CD4-positive, alpha-beta T cell (primary cell): ENCODE results near the gene NR5A2. TPM values are rescaled to one million over a fixed set of nuclear protein-coding genes. Genes with fewer than 3 reads are reported as not detected.

Experiments
- ATAC-seq: fragments of 200-7000 bp; cut with Tn5 transposase; one replicate; pipeline ENCODE4 v1.10.0; 2022; ENCODE audit warnings: mild to moderate bottlenecking; ENCODE audit not compliant: poor library complexity
- CTCF ChIA-PET: fragments of 350-600 bp; sonication (Branson Sonifier 250); formaldehyde crosslinking; loops from one replicate; lab custom pipeline; 2021; ENCODE audit warnings: antibody characterized with exemption, inconsistent platforms; lab: Charles Lee
- POLR2A ChIA-PET: fragments of 350-600 bp; sonication (Branson Sonifier 250); formaldehyde crosslinking; loops from one replicate; lab custom pipeline; 2021; ENCODE audit warnings: antibody characterized with exemption, inconsistent platforms; lab: Charles Lee
- DNase-seq, 14 experiments: peaks; one replicate each; pipeline ENCODE4 v3.0.0-alpha.2; 2013 to 2020; ENCODE audit warnings: mixed read lengths in 2 of 14
- H3K27ac ChIP-seq, 2 donors: one replicate each; pipeline versions ENCODE4 v1.5.1 to v1.7.0; 2013; ENCODE audit warnings: low read length in 2 of 2, low read depth in 1 of 2, mild to moderate bottlenecking in 1 of 2
- H3K27me3 ChIP-seq, 2 experiments: 1 replicate in 1 of 2; 2 replicates in 1 of 2; pipeline versions ENCODE4 v1.6.1 to v1.7.0; 2013; ENCODE audit warnings: low read length in 2 of 2, control low read depth in 1 of 2, mild to moderate bottlenecking in 1 of 2, moderate library complexity in 1 of 2; ENCODE audit not compliant: insufficient read depth in 2 of 2, control insufficient read depth in 1 of 2
- H3K36me3 ChIP-seq: one replicate; pipeline ENCODE4 v1.6.1; 2013; ENCODE audit warnings: low read length, control low read depth; ENCODE audit not compliant: insufficient read depth
- H3K4me1 ChIP-seq: one replicate; pipeline ENCODE4 v1.6.1; 2013; ENCODE audit warnings: low read length, control low read depth; ENCODE audit not compliant: insufficient read depth
- H3K4me3 ChIP-seq: one replicate; pipeline ENCODE4 v1.5.1; 2013; ENCODE audit warnings: mild to moderate bottlenecking, low read length, moderate library complexity
- H3K9me3 ChIP-seq, 2 experiments: 1 replicate in 1 of 2; 2 replicates in 1 of 2; pipeline versions ENCODE4 v1.6.1 to v1.7.0; 2013; ENCODE audit warnings: low read length in 2 of 2, mild to moderate bottlenecking in 2 of 2, control low read depth in 1 of 2, moderate library complexity in 1 of 2; ENCODE audit not compliant: control insufficient read depth in 1 of 2, insufficient read depth in 1 of 2
- H3K27ac Mint-ChIP-seq: one replicate; pipeline ENCODE4 v1.8.0; 2020; ENCODE audit warnings: mixed read lengths
- H3K27me3 Mint-ChIP-seq: one replicate; pipeline ENCODE4 v1.8.0; 2021; ENCODE audit warnings: mixed read lengths
- H3K36me3 Mint-ChIP-seq: one replicate; pipeline ENCODE4 v1.8.0; 2021; ENCODE audit warnings: low read depth, mixed read lengths
- H3K4me1 Mint-ChIP-seq: one replicate; pipeline ENCODE4 v1.8.0; 2021; ENCODE audit warnings: low read depth, mixed read lengths
- H3K4me3 Mint-ChIP-seq: one replicate; pipeline ENCODE4 v1.8.0; 2020; ENCODE audit warnings: mild to moderate bottlenecking, mixed read lengths
- H3K9me3 Mint-ChIP-seq: one replicate; pipeline ENCODE4 v1.8.0; 2020; ENCODE audit warnings: mixed read lengths
- CTCF ChIP-seq: fragments of 200-600 bp; IDR thresholded peaks from one replicate; pipeline ENCODE4 v1.8.0; 2022; ENCODE audit warnings: antibody characterized with exemption, mild to moderate bottlenecking
- intact Hi-C, 2 experiments: fragments of 100-400 bp; cut with DNase I in 1 of 2; cut with micrococcal nuclease in 1 of 2; formaldehyde crosslinking; loops; one replicate each; pipeline versions ENCODE4 v1.15.1 to v1.9.0; 2023 to 2025; cut with DNase I, micrococcal nuclease
- total RNA-seq, 174 experiments: library from RNA in 2 of 174; stranded (reverse) in 2 of 174; gene quantifications; one replicate each; pipeline ENCODE4 v1.2.3 and lab custom pipeline; 2021 to 2026

The NR5A2 gene
- total RNA-seq, 2 experiments from 2014 or later, result not detected

- Histone ChIP-seq H3K9me3 (peaks cover 0 to 9% of the 10 kb centered on the region in 2 experiments), H3K36me3 (no peaks in the 10 kb centered on the region), H3K4me3 (no peak overlapping the region), H3K27ac (no peak overlapping the region), H3K27me3 (no peaks in the 10 kb centered on the region), H3K4me1 (peaks cover 20% of the 10 kb centered on the region)
- ChIA-PET CTCF (no interaction called here), POLR2A (interaction anchor here (3.0 kb wide), 1 partner anchor 150 kb away, joined by 18 read pairs; no protein-coding TSS in a partner anchor)
- TF ChIP-seq CTCF, result no peak
- no peaks in the 10 kb centered on the region for H3K9me3 Mint-ChIP-seq
- DNase-seq (no peak), ATAC-seq (no peak)
- H3K27ac Mint-ChIP-seq, result peak overlapping the region; percentile 84
- intact Hi-C loops, result no loop called here
- H3K4me3 Mint-ChIP-seq, result no peak overlapping the region
- H3K36me3 Mint-ChIP-seq, result no peaks in the 10 kb centered on the region
- H3K27me3 Mint-ChIP-seq, result no peaks in the 10 kb centered on the region
- peaks cover 29% of the 10 kb centered on the region for H3K4me1 Mint-ChIP-seq
Observed at GRCh38 chr1:200152336-200152735, 124.8 kb downstream of the NR5A2 start.

GRCh38 chr1:200153277-200154055 is 126.0 kb downstream of the NR5A2 start:
- H3K4me3 Mint-ChIP-seq, result peak overlapping the region; percentile 58
- H3K36me3 Mint-ChIP-seq, result no peaks in the 10 kb centered on the region
- no peak for TF ChIP-seq CTCF
- Histone ChIP-seq H3K4me3 (no peak overlapping the region), H3K27ac (peak overlapping the region; percentile 32 to 50), H3K36me3 (no peaks in the 10 kb centered on the region), H3K9me3 (no peaks in the 10 kb centered on the region), H3K27me3 (no peaks in the 10 kb centered on the region), H3K4me1 (peaks cover 20% of the 10 kb centered on the region)
- ATAC-seq, result peak; percentile 82
- peak overlapping the region; percentile 84 for H3K27ac Mint-ChIP-seq
- peaks cover 29% of the 10 kb centered on the region for H3K4me1 Mint-ChIP-seq
- no peaks in the 10 kb centered on the region for H3K27me3 Mint-ChIP-seq
- no peaks in the 10 kb centered on the region for H3K9me3 Mint-ChIP-seq
- intact Hi-C loops, result no loop called here
- ChIA-PET CTCF (interaction anchor here (1.3 to 1.5 kb wide), 2 partner anchors 10 to 127 kb away, joined by 3 read pairs; no protein-coding TSS in a partner anchor), POLR2A (interaction anchor here (0.6 to 3.0 kb wide), 7 partner anchors 12 to 377 kb away, joined by 3 to 18 read pairs (median 3); no protein-coding TSS in a partner anchor)
- peak in 10 of 14 experiments; percentile 3 to 86 (median 23) for DNase-seq

GRCh38 chr1:200154069-200154767 is 126.7 kb downstream of the NR5A2 start:
- H3K9me3 Mint-ChIP-seq, result no peaks in the 10 kb centered on the region
- Histone ChIP-seq H3K4me3 (no peak overlapping the region), H3K27me3 (no peaks in the 10 kb centered on the region), H3K27ac (peak overlapping the region; percentile 32 to 50), H3K36me3 (no peaks in the 10 kb centered on the region), H3K9me3 (no peaks in the 10 kb centered on the region), H3K4me1 (peaks cover 20% of the 10 kb centered on the region)
- peaks cover 29% of the 10 kb centered on the region for H3K4me1 Mint-ChIP-seq
- ChIA-PET POLR2A (interaction anchor here (0.6 to 3.0 kb wide), 8 partner anchors 11 to 376 kb away, joined by 3 to 18 read pairs (median 3); no protein-coding TSS in a partner anchor), CTCF (interaction anchor here (0.5 to 1.5 kb wide), 3 partner anchors 11 to 1801 kb away, joined by 3 to 4 read pairs (median 3); no protein-coding TSS in a partner anchor)
- H3K27me3 Mint-ChIP-seq, result no peaks in the 10 kb centered on the region
- intact Hi-C loops, result no loop called here
- H3K36me3 Mint-ChIP-seq, result no peaks in the 10 kb centered on the region
- ATAC-seq, result peak; percentile 80
- TF ChIP-seq CTCF, result no peak
- peak overlapping the region; percentile 84 for H3K27ac Mint-ChIP-seq
- DNase-seq, result peak in 13 of 14 experiments; percentile 12 to 83 (median 38)
- H3K4me3 Mint-ChIP-seq, result peak overlapping the region; percentile 75
